ENCODE results near the gene PIGX. TPM values are rescaled to one million over a fixed set of nuclear protein-coding genes. Genes with fewer than 3 reads are reported as not detected.

The PIGX gene
- total RNA-seq, 1 donor from 2014 or later = 61.4 TPM

GRCh38 chr3:196774848-196775422 lies 62.8 kb downstream of the PIGX start:
- H3K4me1 Mint-ChIP-seq = no peaks in the 10 kb centered on the region
- no peaks in the 10 kb centered on the region for H3K9me3 ChIP-seq (ENCODE audit: low read depth)
- no peak overlapping the region for H2AFZ ChIP-seq (replicated peaks)
- no peak overlapping the region for H3K27ac Mint-ChIP-seq
- no peaks in the 10 kb centered on the region for H3K27me3 Mint-ChIP-seq (ENCODE audit: insufficient read depth, low read depth)
- no peaks in the 10 kb centered on the region for H3K36me3 ChIP-seq
- no peak overlapping the region for H3K4me3 Mint-ChIP-seq
- H3K4me1 ChIP-seq = peaks cover 14% of the 10 kb centered on the region
- TF ChIP-seq EZH2 (IDR thresholded peaks at IDR 0.05) (no peak), EZH2phosphoT487 (IDR thresholded peaks at IDR 0.05) (no peak), CTCF (IDR thresholded peaks at IDR 0.05) (no peak)
- H3K27me3 ChIP-seq = no peaks in the 10 kb centered on the region
- H3F3A ChIP-seq (ENCODE audit: low read depth) = peaks cover 8% of the 10 kb centered on the region
- H3K9me3 Mint-ChIP-seq = peaks cover 61% of the 10 kb centered on the region
- peaks cover 66% of the 10 kb centered on the region for H4K20me1 ChIP-seq (ENCODE audit: low read depth)
- H3K4me3 ChIP-seq = no peak overlapping the region
- H3K9ac ChIP-seq = no peak overlapping the region
- no peak for DNase-seq (ENCODE audit: low spot score)
- H3K4me2 ChIP-seq = no peak overlapping the region
- H3K79me2 ChIP-seq (ENCODE audit: low read depth) = peaks cover 100% of the 10 kb centered on the region
- H3K27ac ChIP-seq = no peak overlapping the region
- H3K36me3 Mint-ChIP-seq = peaks cover 63% of the 10 kb centered on the region

DNA sequence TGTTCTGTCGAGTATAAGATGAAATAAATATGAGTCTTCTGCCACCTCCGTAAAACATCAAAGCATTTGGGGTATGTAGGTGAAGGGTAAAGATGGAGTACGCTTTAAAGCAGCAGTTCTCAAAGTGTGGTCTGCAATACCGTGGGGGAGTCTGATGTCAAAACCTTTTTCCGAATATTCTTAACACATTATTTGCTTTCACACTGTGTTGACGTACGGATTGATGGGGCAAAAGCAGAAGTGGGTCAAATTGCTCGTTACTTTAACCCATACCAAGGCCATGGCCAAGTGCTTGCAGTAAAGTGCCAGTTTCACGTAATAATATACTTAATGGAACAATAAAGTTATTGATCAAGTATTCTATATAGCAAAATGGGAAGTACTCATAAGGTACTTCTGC lies 63.8 kb downstream of the PIGX start:
- Histone ChIP-seq H3K9me3 (ENCODE audit: low read depth) (no peaks in the 10 kb centered on the region), H3K4me2 (no peak overlapping the region), H3F3A (ENCODE audit: low read depth) (peaks cover 8% of the 10 kb centered on the region), H2AFZ (replicated peaks) (no peak overlapping the region), H3K27me3 (no peaks in the 10 kb centered on the region), H3K4me3 (no peak overlapping the region), H3K9ac (no peak overlapping the region), H3K79me2 (ENCODE audit: low read depth) (peaks cover 100% of the 10 kb centered on the region), H4K20me1 (ENCODE audit: low read depth) (peaks cover 66% of the 10 kb centered on the region), H3K36me3 (no peaks in the 10 kb centered on the region), H3K4me1 (peaks cover 14% of the 10 kb centered on the region), H3K27ac (no peak overlapping the region)
- Mint-ChIP-seq H3K4me1 (no peaks in the 10 kb centered on the region), H3K27me3 (ENCODE audit: insufficient read depth, low read depth) (no peaks in the 10 kb centered on the region), H3K27ac (no peak overlapping the region), H3K4me3 (no peak overlapping the region), H3K9me3 (peaks cover 64% of the 10 kb centered on the region), H3K36me3 (peaks cover 66% of the 10 kb centered on the region)
- TF ChIP-seq EZH2 (IDR thresholded peaks at IDR 0.05) = no peak
- TF ChIP-seq EZH2phosphoT487 (IDR thresholded peaks at IDR 0.05) = no peak
- TF ChIP-seq CTCF (IDR thresholded peaks at IDR 0.05) = no peak
- DNase-seq (ENCODE audit: low spot score) = no peak

DNA sequence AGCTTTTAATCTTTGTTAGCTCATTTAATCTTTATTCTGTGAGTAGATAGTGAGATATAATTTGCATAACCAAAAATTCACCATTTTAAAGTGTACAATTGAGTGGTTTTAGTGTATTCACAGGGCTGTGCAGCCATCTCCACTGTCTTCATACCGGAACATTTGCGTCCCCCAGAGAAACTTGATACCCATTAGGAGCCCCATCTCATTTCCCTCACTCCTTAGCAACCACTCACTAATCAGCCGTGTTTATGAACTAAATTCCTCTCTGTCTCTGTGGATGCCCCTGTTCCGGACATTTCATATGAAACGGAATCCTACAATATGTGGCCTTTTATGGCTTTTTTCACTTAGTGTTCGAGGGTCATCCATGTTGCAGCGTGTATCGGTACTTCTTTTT lies 65.7 kb downstream of the PIGX start:
- DNase-seq (ENCODE audit: low spot score) = no peak
- Histone ChIP-seq H3K4me1 (peaks cover 3% of the 10 kb centered on the region), H3F3A (ENCODE audit: low read depth) (no peaks in the 10 kb centered on the region), H3K27me3 (no peaks in the 10 kb centered on the region), H2AFZ (replicated peaks) (no peak overlapping the region), H3K4me2 (no peak overlapping the region), H3K36me3 (peaks cover 3% of the 10 kb centered on the region), H3K4me3 (no peak overlapping the region), H4K20me1 (ENCODE audit: low read depth) (peaks cover 47% of the 10 kb centered on the region), H3K9me3 (ENCODE audit: low read depth) (no peaks in the 10 kb centered on the region), H3K9ac (no peak overlapping the region), H3K79me2 (ENCODE audit: low read depth) (peaks cover 100% of the 10 kb centered on the region), H3K27ac (no peak overlapping the region)
- Mint-ChIP-seq H3K27ac (no peak overlapping the region), H3K27me3 (ENCODE audit: insufficient read depth, low read depth) (no peaks in the 10 kb centered on the region), H3K4me1 (no peaks in the 10 kb centered on the region), H3K9me3 (peaks cover 52% of the 10 kb centered on the region), H3K4me3 (no peak overlapping the region), H3K36me3 (peaks cover 63% of the 10 kb centered on the region)
- TF ChIP-seq EZH2 (IDR thresholded peaks at IDR 0.05) = no peak
- TF ChIP-seq EZH2phosphoT487 (IDR thresholded peaks at IDR 0.05) = no peak
- no peak for TF ChIP-seq CTCF (IDR thresholded peaks at IDR 0.05)
